ENCODE measurements around the gene TRUB1. TPM values are rescaled to one million over a fixed set of nuclear protein-coding genes. Genes with fewer than 3 reads are reported as not detected.

The TRUB1 gene
- total RNA-seq, 2 experiments from 2014 or later, result 15.2 to 15.3 TPM

GRCh38 chr10:114911801-114912469 lies 26.1 kb upstream of the TRUB1 start:
- H3K4me3 Mint-ChIP-seq, result no peak overlapping the region
- H3K36me3 Mint-ChIP-seq (ENCODE audit: low read depth), result no peaks in the 10 kb centered on the region
- no peak overlapping the region for H3K27ac Mint-ChIP-seq
- peaks cover 3% of the 10 kb centered on the region for H3K27me3 Mint-ChIP-seq (ENCODE audit: low read depth)
- intact Hi-C loops (cut with micrococcal nuclease), result no loop called here
- H3K4me1 Mint-ChIP-seq (ENCODE audit: low read depth), result no peaks in the 10 kb centered on the region
- no peak for DNase-seq
- H3K9me3 Mint-ChIP-seq, result no peaks in the 10 kb centered on the region
- CTCF ChIA-PET, result no interaction called here

GRCh38 chr10:114912470-114912859 lies 25.5 kb upstream of the TRUB1 start:
- intact Hi-C loops (cut with micrococcal nuclease), result no loop called here
- DNase-seq, result no peak

DNA sequence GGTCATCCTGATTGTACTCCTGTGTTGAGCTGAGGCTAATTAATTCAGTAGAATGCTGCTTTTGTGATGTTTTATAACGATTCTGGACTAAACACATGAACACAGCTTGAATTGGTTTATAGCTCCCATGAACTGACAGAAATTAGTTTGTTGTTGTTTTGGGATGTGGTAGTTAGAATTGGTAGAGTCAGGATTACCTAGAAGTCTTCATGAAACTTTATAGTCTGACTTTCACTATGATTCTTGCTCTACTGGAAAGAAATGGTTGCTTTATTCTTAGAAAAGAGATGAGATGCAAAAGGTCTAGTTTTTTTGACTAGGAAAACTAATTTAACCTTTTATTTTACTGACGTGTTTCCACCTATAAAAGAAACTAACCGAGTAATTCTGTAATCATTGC lies 23.4 kb upstream of the TRUB1 start:
- Mint-ChIP-seq H3K36me3 (ENCODE audit: low read depth) (no peaks in the 10 kb centered on the region), H3K27ac (no peak overlapping the region), H3K27me3 (ENCODE audit: low read depth) (peaks cover 3% of the 10 kb centered on the region), H3K4me3 (no peak overlapping the region), H3K4me1 (ENCODE audit: low read depth) (no peaks in the 10 kb centered on the region), H3K9me3 (no peaks in the 10 kb centered on the region)
- intact Hi-C loops (cut with micrococcal nuclease), result no loop called here
- no peak for DNase-seq
- CTCF ChIA-PET, result interaction anchor here (0.9 to 1.9 kb wide), 4 partner anchors 35 to 95 kb away, joined by 3 to 5 read pairs (median 3); no protein-coding TSS in a partner anchor

More at GRCh38 chr10:114912470-114912859, 25.5 kb upstream of the TRUB1 start:
- no peaks in the 10 kb centered on the region for H3K36me3 Mint-ChIP-seq (ENCODE audit: low read depth)
- H3K9me3 Mint-ChIP-seq, result no peaks in the 10 kb centered on the region
- H3K4me1 Mint-ChIP-seq (ENCODE audit: low read depth), result no peaks in the 10 kb centered on the region
- peaks cover 3% of the 10 kb centered on the region for H3K27me3 Mint-ChIP-seq (ENCODE audit: low read depth)
- H3K27ac Mint-ChIP-seq, result no peak overlapping the region
- H3K4me3 Mint-ChIP-seq, result no peak overlapping the region
- CTCF ChIA-PET, result no interaction called here

DNA sequence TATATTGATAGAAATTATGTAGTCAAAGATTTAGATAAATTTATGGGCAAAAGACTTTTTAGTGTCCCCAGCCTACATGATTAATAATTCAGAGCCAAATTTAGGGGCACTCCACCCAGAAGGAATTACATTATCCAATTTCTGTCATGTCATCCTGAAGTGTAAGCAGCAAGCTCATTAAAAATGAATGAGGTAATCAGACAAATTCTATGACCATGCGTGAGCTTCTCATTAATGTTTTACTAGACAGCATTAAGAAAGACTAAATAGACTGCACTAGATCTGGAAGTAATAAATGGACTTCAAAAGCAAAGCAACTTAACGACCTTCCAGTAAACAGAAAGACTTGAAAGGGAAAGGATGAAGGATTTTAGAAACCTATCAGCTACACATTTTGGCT lies 22.7 kb upstream of the TRUB1 start:
- no peak for DNase-seq
- CTCF ChIA-PET, result interaction anchor here (0.9 to 1.9 kb wide), 2 partner anchors 36 to 54 kb away, joined by 3 to 5 read pairs; no protein-coding TSS in a partner anchor
- Mint-ChIP-seq H3K27ac (no peak overlapping the region), H3K4me1 (ENCODE audit: low read depth) (no peaks in the 10 kb centered on the region), H3K36me3 (ENCODE audit: low read depth) (no peaks in the 10 kb centered on the region), H3K27me3 (ENCODE audit: low read depth) (peaks cover 3% of the 10 kb centered on the region), H3K4me3 (no peak overlapping the region), H3K9me3 (no peaks in the 10 kb centered on the region)
- intact Hi-C loops (cut with micrococcal nuclease), result no loop called here

GRCh38 chr10:114916653-114917052 lies 21.3 kb upstream of the TRUB1 start:
- Mint-ChIP-seq H3K27me3 (ENCODE audit: low read depth) (peaks cover 3% of the 10 kb centered on the region), H3K9me3 (no peaks in the 10 kb centered on the region), H3K27ac (no peak overlapping the region), H3K4me3 (no peak overlapping the region), H3K4me1 (ENCODE audit: low read depth) (no peaks in the 10 kb centered on the region), H3K36me3 (ENCODE audit: low read depth) (no peaks in the 10 kb centered on the region)
- CTCF ChIA-PET, result interaction anchor here (0.7 kb wide), 1 partner anchor 365 kb away, joined by 4 read pairs; no protein-coding TSS in a partner anchor
- intact Hi-C loops (cut with micrococcal nuclease), result no loop called here
- DNase-seq, result no peak

- Mint-ChIP-seq H3K9me3 (no peaks in the 10 kb centered on the region), H3K27ac (no peak overlapping the region), H3K4me1 (ENCODE audit: low read depth) (no peaks in the 10 kb centered on the region), H3K36me3 (ENCODE audit: low read depth) (no peaks in the 10 kb centered on the region), H3K27me3 (ENCODE audit: low read depth) (peaks cover 3% of the 10 kb centered on the region), H3K4me3 (no peak overlapping the region)
- DNase-seq, result no peak
- intact Hi-C loops (cut with micrococcal nuclease), result no loop called here
- CTCF ChIA-PET, result no interaction called here
These were observed 20.5 kb upstream of the TRUB1 start for GRCh38 chr10:114917459-114917858.

- H3K27me3 Mint-ChIP-seq (ENCODE audit: low read depth), result peaks cover 6% of the 10 kb centered on the region
- no peaks in the 10 kb centered on the region for H3K9me3 Mint-ChIP-seq
- no peaks in the 10 kb centered on the region for H3K4me1 Mint-ChIP-seq (ENCODE audit: low read depth)
- H3K27ac Mint-ChIP-seq, result no peak overlapping the region
- no peak for DNase-seq
- intact Hi-C loops (cut with micrococcal nuclease), result no loop called here
- CTCF ChIA-PET, result no interaction called here
- H3K4me3 Mint-ChIP-seq, result no peak overlapping the region
- no peaks in the 10 kb centered on the region for H3K36me3 Mint-ChIP-seq (ENCODE audit: low read depth)
These were observed 19.9 kb upstream of the TRUB1 start for GRCh38 chr10:114917927-114918672.

GRCh38 chr10:114920459-114920858 lies 17.5 kb upstream of the TRUB1 start:
- peaks cover 8% of the 10 kb centered on the region for H3K27me3 Mint-ChIP-seq (ENCODE audit: low read depth)
- DNase-seq, result no peak
- no peak overlapping the region for H3K27ac Mint-ChIP-seq
- no peaks in the 10 kb centered on the region for H3K9me3 Mint-ChIP-seq
- no peaks in the 10 kb centered on the region for H3K36me3 Mint-ChIP-seq (ENCODE audit: low read depth)
- H3K4me1 Mint-ChIP-seq (ENCODE audit: low read depth), result no peaks in the 10 kb centered on the region
- intact Hi-C loops (cut with micrococcal nuclease), result no loop called here
- CTCF ChIA-PET, result interaction anchor here (0.8 kb wide), 1 partner anchor 42 kb away, joined by 3 read pairs; no protein-coding TSS in a partner anchor
- no peak overlapping the region for H3K4me3 Mint-ChIP-seq

GRCh38 chr10:114922003-114922402 lies 16.0 kb upstream of the TRUB1 start:
- Mint-ChIP-seq H3K36me3 (ENCODE audit: low read depth) (no peaks in the 10 kb centered on the region), H3K27ac (no peak overlapping the region), H3K9me3 (no peaks in the 10 kb centered on the region), H3K4me1 (ENCODE audit: low read depth) (peaks cover 3% of the 10 kb centered on the region), H3K27me3 (ENCODE audit: low read depth) (peaks cover 8% of the 10 kb centered on the region), H3K4me3 (no peak overlapping the region)
- CTCF ChIA-PET, result interaction anchor here (1.2 kb wide), 1 partner anchor 83 kb away, joined by 3 read pairs; no protein-coding TSS in a partner anchor
- DNase-seq, result no peak
- intact Hi-C loops (cut with micrococcal nuclease), result no loop called here

GRCh38 chr10:114923551-114923950 lies 14.4 kb upstream of the TRUB1 start:
- Mint-ChIP-seq H3K27ac (no peak overlapping the region), H3K4me1 (ENCODE audit: low read depth) (peaks cover 3% of the 10 kb centered on the region), H3K36me3 (ENCODE audit: low read depth) (no peaks in the 10 kb centered on the region), H3K4me3 (no peak overlapping the region), H3K9me3 (no peaks in the 10 kb centered on the region), H3K27me3 (ENCODE audit: low read depth) (peaks cover 8% of the 10 kb centered on the region)
- DNase-seq, result no peak
- CTCF ChIA-PET, result interaction anchor here (1.5 kb wide), 1 partner anchor 207 kb away, joined by 3 read pairs; no protein-coding TSS in a partner anchor
- intact Hi-C loops (cut with micrococcal nuclease), result no loop called here

- peak; percentile 14 for DNase-seq
These were observed 12.1 kb upstream of the TRUB1 start for GRCh38 chr10:114925587-114926586.

DNA sequence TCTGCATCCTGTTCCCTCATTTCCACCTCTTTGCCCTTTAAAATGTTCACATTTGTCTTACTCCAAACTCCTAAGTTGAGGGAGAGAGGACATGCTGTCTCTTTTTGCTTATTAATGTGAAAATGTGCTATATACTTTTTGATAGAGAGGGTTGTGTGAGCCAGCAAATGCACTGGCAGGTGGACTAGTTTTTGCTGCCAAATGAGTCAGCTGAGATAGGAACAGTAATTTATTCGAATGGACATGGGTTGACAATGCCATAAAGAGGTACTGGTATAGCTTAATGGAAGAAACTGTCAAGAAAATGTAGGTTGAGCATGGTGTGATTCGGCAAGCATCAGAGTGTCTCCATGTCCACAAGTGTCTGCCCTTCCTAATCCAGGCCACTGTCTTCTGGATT lies 9.2 kb upstream of the TRUB1 start:
- Mint-ChIP-seq H3K4me1 (ENCODE audit: low read depth) (peaks cover 3% of the 10 kb centered on the region), H3K27me3 (ENCODE audit: low read depth) (no peaks in the 10 kb centered on the region), H3K4me3 (no peak overlapping the region), H3K9me3 (peaks cover 5% of the 10 kb centered on the region), H3K36me3 (ENCODE audit: low read depth) (no peaks in the 10 kb centered on the region), H3K27ac (no peak overlapping the region)
- CTCF ChIA-PET, result interaction anchor here (0.8 kb wide), 1 partner anchor 9 kb away, joined by 3 read pairs; the partner anchor contains the start of gene TRUB1
- intact Hi-C loops (cut with micrococcal nuclease), result no loop called here
- DNase-seq, result no peak

More at GRCh38 chr10:114925587-114926586, 12.1 kb upstream of the TRUB1 start:
- Mint-ChIP-seq H3K27me3 (ENCODE audit: low read depth) (peaks cover 5% of the 10 kb centered on the region), H3K9me3 (no peaks in the 10 kb centered on the region), H3K4me1 (ENCODE audit: low read depth) (peaks cover 3% of the 10 kb centered on the region), H3K4me3 (no peak overlapping the region), H3K27ac (no peak overlapping the region), H3K36me3 (ENCODE audit: low read depth) (no peaks in the 10 kb centered on the region)
- intact Hi-C loops (cut with micrococcal nuclease), result no loop called here
- CTCF ChIA-PET, result no interaction called here
